HCT116 (cell line): ENCODE data around the gene CGAS. TPM values are rescaled to one million over a fixed set of nuclear protein-coding genes. Genes with fewer than 3 reads are reported as not detected.
A peak's percentile ranks its signal among the peaks of the same experiment; 100 is the strongest.

ENCODE experiments used
- ATAC-seq: fragments of 200-7000 bp; cut with Tn5 transposase; 2 replicates; pipeline ENCODE4 v1.9.1; 2020; ENCODE audit warnings: mild to moderate bottlenecking, moderate library complexity
- BruUV-seq: library from RNA; stranded (reverse); fragments of 400-500 nt; replicated peaks from 2 replicates; lab custom pipeline; 2021; lab: Mats Ljungman, UMichigan
- CTCF ChIA-PET: fragments of 300-600 bp; sonication (Branson Sonifier 250); formaldehyde crosslinking; loops from one replicate; lab custom pipeline; 2021; ENCODE audit warnings: antibody characterized with exemption; lab: Charles Lee
- POLR2A ChIA-PET: fragments of 300-600, 350-600 bp; sonication (Branson Sonifier 250); formaldehyde crosslinking; loops from one replicate; lab custom pipeline; 2021; ENCODE audit warnings: antibody characterized with exemption; lab: Charles Lee
- RAD21 ChIA-PET, 2 experiments: fragments of 300-600 bp; sonication (Branson Sonifier 250); formaldehyde crosslinking; loops; one replicate each; lab custom pipeline; 2023; ENCODE audit warnings: low total read pairs in 2 of 2; ENCODE audit not compliant: uncharacterized antibody in 2 of 2, unreplicated experiment in 2 of 2, low non-redundant PET in 1 of 2; lab: Charles Lee
- DNase-seq: peaks from one replicate; pipeline ENCODE4 v3.0.0-alpha.2; 2010; ENCODE audit warnings: low read depth, low spot score
- H2AFZ ChIP-seq: fragments of 200-600 bp; shearing (Covaris generic), sonication (generic); 2 replicates; pipeline ENCODE4 v1.6.1; 2017; ENCODE audit warnings: low read depth, mixed run types, mixed read lengths, antibody characterized with exemption, low read length; ENCODE audit not compliant: poor library complexity, severe bottlenecking
- H3K27ac ChIP-seq: 2 replicates; pipeline ENCODE4 v1.5.1; 2012; ENCODE audit warnings: low read depth, low read length
- H3K27me3 ChIP-seq: fragments of 200-600 bp; sonication (generic); 2 replicates; pipeline ENCODE4 v1.6.1; 2016; ENCODE audit warnings: mixed run types, low read length, mixed read lengths; ENCODE audit not compliant: insufficient read depth
- H3K36me3 ChIP-seq, 2 experiments: fragments of 200-500 bp in 1 of 2; fragments of 200-600 bp in 1 of 2; sonication (Bioruptor generic) in 1 of 2; sonication (generic) in 1 of 2; 2 replicates each; pipeline versions ENCODE4 v1.5.1 to v1.6.1; 2014 to 2016; ENCODE audit warnings: low read length in 2 of 2, inconsistent platforms in 1 of 2, mixed read lengths in 1 of 2, mixed run types in 1 of 2; ENCODE audit not compliant: insufficient read depth in 2 of 2, control insufficient read depth in 1 of 2
- H3K4me1 ChIP-seq, 2 experiments: fragments of 200-600 bp in 1 of 2; sonication (generic) in 1 of 2; 2 replicates each; pipeline versions ENCODE4 v1.5.1 to v1.6.1; 2012 to 2017; ENCODE audit warnings: low read length in 2 of 2, inconsistent platforms in 1 of 2, mild to moderate bottlenecking in 1 of 2, mixed read lengths in 1 of 2, mixed run types in 1 of 2, moderate library complexity in 1 of 2; ENCODE audit not compliant: insufficient read depth in 2 of 2, control insufficient read depth in 1 of 2
- H3K4me2 ChIP-seq: fragments of 200-600 bp; sonication (generic); 2 replicates; pipeline ENCODE4 v1.6.1; 2017; ENCODE audit warnings: mixed run types, low read length, mixed read lengths
- H3K4me3 ChIP-seq, 2 experiments: fragments of 200-600 bp in 1 of 2; sonication (generic) in 1 of 2; replicated peaks in 1 of 2; 2 replicates each; pipeline ENCODE4 v1.5.1; 2011 to 2016; ENCODE audit warnings: low read length in 2 of 2, control low read depth in 1 of 2, low read depth in 1 of 2, mild to moderate bottlenecking in 1 of 2, mixed read lengths in 1 of 2, mixed run types in 1 of 2
- H3K79me2 ChIP-seq: fragments of 200-600 bp; sonication (generic); 2 replicates; pipeline ENCODE4 v1.6.1; 2017; ENCODE audit warnings: mild to moderate bottlenecking, mixed run types, low read length, moderate library complexity, mixed read lengths; ENCODE audit not compliant: insufficient read depth
- H3K9ac ChIP-seq: fragments of 200-600 bp; sonication (generic); 2 replicates; pipeline ENCODE4 v1.6.1; 2016; ENCODE audit warnings: low read length, mixed read lengths
- H3K9me2 ChIP-seq: fragments of 200-600 bp; sonication (generic), shearing (Covaris generic); 2 replicates; pipeline ENCODE4 v1.6.1; 2017; ENCODE audit warnings: mixed run types, mild to moderate bottlenecking, moderate library complexity; ENCODE audit not compliant: insufficient read depth
- H3K9me3 ChIP-seq, 2 experiments: fragments of 200-500 bp in 1 of 2; fragments of 200-600 bp in 1 of 2; sonication (Bioruptor generic) in 1 of 2; sonication (generic) in 1 of 2; 2 replicates each; pipeline ENCODE4 v1.6.1; 2014 to 2017; ENCODE audit warnings: low read length in 2 of 2, mixed read lengths in 2 of 2, inconsistent platforms in 1 of 2, low read depth in 1 of 2, mild to moderate bottlenecking in 1 of 2, mixed run types in 1 of 2, moderate library complexity in 1 of 2; ENCODE audit not compliant: control insufficient read depth in 1 of 2, insufficient read depth in 1 of 2
- H4K20me1 ChIP-seq: fragments of 200-600 bp; sonication (generic), shearing (Covaris generic); 2 replicates; pipeline ENCODE4 v1.6.1; 2017; ENCODE audit warnings: mixed run types, mild to moderate bottlenecking, moderate library complexity; ENCODE audit not compliant: insufficient read depth
- ATF3 ChIP-seq: IDR thresholded peaks from 2 replicates; pipeline ENCODE4 v1.6.1; 2012
- CEBPB ChIP-seq: IDR thresholded peaks from 2 replicates; pipeline ENCODE4 v1.6.1; 2012; ENCODE audit warnings: low read depth
- CTCF ChIP-seq, 3 experiments: fragments of 200-600 bp in 1 of 3; sonication (generic) in 1 of 3; IDR thresholded peaks in 2 of 3; conservative IDR thresholded peaks in 1 of 3; 2 replicates each; pipeline ENCODE4 v1.5.1; 2012 to 2017; ENCODE audit warnings: low read depth in 2 of 3, low read length in 2 of 3, antibody characterized with exemption in 1 of 3, borderline replicate concordance in 1 of 3, control low read depth in 1 of 3, mild to moderate bottlenecking in 1 of 3, mixed read lengths in 1 of 3, mixed run types in 1 of 3, moderate library complexity in 1 of 3; ENCODE audit not compliant: insufficient read depth in 1 of 3
- EZH2phosphoT487 ChIP-seq: fragments of 200-600 bp; IDR thresholded peaks from 2 replicates; pipeline ENCODE4 v1.6.1; 2018; ENCODE audit warnings: antibody characterized with exemption, borderline replicate concordance
- FOSL1 ChIP-seq: IDR thresholded peaks from 2 replicates; pipeline ENCODE4 v1.6.1; 2012; ENCODE audit warnings: low read depth
- JUND ChIP-seq: IDR thresholded peaks from 2 replicates; pipeline ENCODE4 v1.6.1; 2012
- POLR2AphosphoS5 ChIP-seq: IDR thresholded peaks from 2 replicates; pipeline ENCODE4 v1.6.1; 2011; ENCODE audit warnings: mild to moderate bottlenecking, low read depth, low read length, moderate library complexity
- RAD21 ChIP-seq: IDR thresholded peaks from 2 replicates; pipeline ENCODE4 v1.6.1; 2012; ENCODE audit warnings: low read depth, mild to moderate bottlenecking
- SIN3A ChIP-seq: IDR thresholded peaks from 2 replicates; pipeline ENCODE4 v1.6.1; 2012; ENCODE audit warnings: low read depth
- SP1 ChIP-seq: IDR thresholded peaks from 2 replicates; pipeline ENCODE4 v1.6.1; 2012; ENCODE audit warnings: low read depth
- SRF ChIP-seq: IDR thresholded peaks from 2 replicates; pipeline ENCODE4 v1.6.1; 2012; ENCODE audit warnings: low read depth
- ZBTB33 ChIP-seq: IDR thresholded peaks from 2 replicates; pipeline ENCODE4 v1.6.1; 2011; ENCODE audit warnings: mild to moderate bottlenecking, low read length, moderate library complexity; ENCODE audit not compliant: insufficient replicate concordance; ENCODE audit errors: extremely low read depth
- intact Hi-C: fragments of 100-400 bp; cut with micrococcal nuclease; formaldehyde crosslinking; loops from 2 replicates; pipeline ENCODE4 v1.10.0; 2022
- total RNA-seq: library from RNA; stranded (reverse); gene quantifications from one replicate; pipeline ENCODE4 v1.2.1, GENCODE V29; 2021; ENCODE audit not compliant: unreplicated experiment
- TF ChIP-seq, protein P1 (sequence below): IDR thresholded peaks from 2 replicates; pipeline ENCODE4 v1.6.1; 2012; ENCODE audit warnings: low read depth

Gene CGAS
- total RNA-seq, 1 experiment from 2014 or later, result 0.27 TPM

- TF ChIP-seq ZBTB33 (no peak), RAD21 (peak; percentile 84), SP1 (peak; percentile 48; the same call in 1 of the 2 replicates)
These were observed 63.1 kb downstream of the CGAS start (continued) for GRCh38 chr6:73388800-73389512.

- H3K4me2 ChIP-seq, result peak overlapping the region; percentile 96
- POLR2A ChIA-PET, result interaction anchor here (1.0 to 1.5 kb wide), 6 partner anchors 11 to 264 kb away, joined by 3 to 10 read pairs (median 4); partner anchors contain the start of gene MTO1
- BruUV-seq, result no TSS peak
- H2AFZ ChIP-seq, result no peak overlapping the region
- no peaks in the 10 kb centered on the region for H3K9me3 ChIP-seq
- no peaks in the 10 kb centered on the region for H3K36me3 ChIP-seq
- H3K79me2 ChIP-seq, result no peaks in the 10 kb centered on the region
- RAD21 ChIA-PET, result interaction anchor here in 1 of 2 experiments (0.6 kb wide), 1 partner anchor 99 kb away, joined by 6 read pairs; no protein-coding TSS in a partner anchor
- no peaks in the 10 kb centered on the region for H3K9me2 ChIP-seq
- intact Hi-C loops, result loop anchor here (2.0 kb wide), 1 partner anchor 266 kb away; no protein-coding TSS in a partner anchor
- no peaks in the 10 kb centered on the region for H4K20me1 ChIP-seq
- H3K9ac ChIP-seq, result peak overlapping the region; percentile 74
- DNase-seq, result no peak
- H3K27ac ChIP-seq, result peak overlapping the region; percentile 90
- peak; percentile 30 for ATAC-seq
- H3K27me3 ChIP-seq, result no peaks in the 10 kb centered on the region
- H3K4me1 ChIP-seq, result peaks cover 19 to 37% of the 10 kb centered on the region in 2 experiments
- peak overlapping the region; percentile 52 to 66 for H3K4me3 ChIP-seq
- CTCF ChIA-PET, result interaction anchor here (0.6 to 1.8 kb wide), 8 partner anchors 11 to 264 kb away, joined by 3 to 14 read pairs (median 4); no protein-coding TSS in a partner anchor
- TF ChIP-seq EZH2phosphoT487, result no peak
- no peak for TF ChIP-seq JUND
- no peak for TF ChIP-seq SIN3A
- no peak for TF ChIP-seq CTCF (IDR thresholded peaks at IDR 0.05 in 2 of 3, conservative IDR thresholded peaks at IDR 0.05 in 1 of 3; ENCODE audit: borderline replicate concordance in 1 of 3, insufficient read depth in 1 of 3, low read depth in 2 of 3, low read length in 2 of 3)
- TF ChIP-seq CEBPB, result no peak
- TF ChIP-seq POLR2AphosphoS5, result no peak
- TF ChIP-seq SRF, result no peak
- TF ChIP-seq FOSL1, result no peak
- TF ChIP-seq SP1, result no peak
- no peak for TF ChIP-seq ZBTB33
- TF ChIP-seq, protein P1, sequence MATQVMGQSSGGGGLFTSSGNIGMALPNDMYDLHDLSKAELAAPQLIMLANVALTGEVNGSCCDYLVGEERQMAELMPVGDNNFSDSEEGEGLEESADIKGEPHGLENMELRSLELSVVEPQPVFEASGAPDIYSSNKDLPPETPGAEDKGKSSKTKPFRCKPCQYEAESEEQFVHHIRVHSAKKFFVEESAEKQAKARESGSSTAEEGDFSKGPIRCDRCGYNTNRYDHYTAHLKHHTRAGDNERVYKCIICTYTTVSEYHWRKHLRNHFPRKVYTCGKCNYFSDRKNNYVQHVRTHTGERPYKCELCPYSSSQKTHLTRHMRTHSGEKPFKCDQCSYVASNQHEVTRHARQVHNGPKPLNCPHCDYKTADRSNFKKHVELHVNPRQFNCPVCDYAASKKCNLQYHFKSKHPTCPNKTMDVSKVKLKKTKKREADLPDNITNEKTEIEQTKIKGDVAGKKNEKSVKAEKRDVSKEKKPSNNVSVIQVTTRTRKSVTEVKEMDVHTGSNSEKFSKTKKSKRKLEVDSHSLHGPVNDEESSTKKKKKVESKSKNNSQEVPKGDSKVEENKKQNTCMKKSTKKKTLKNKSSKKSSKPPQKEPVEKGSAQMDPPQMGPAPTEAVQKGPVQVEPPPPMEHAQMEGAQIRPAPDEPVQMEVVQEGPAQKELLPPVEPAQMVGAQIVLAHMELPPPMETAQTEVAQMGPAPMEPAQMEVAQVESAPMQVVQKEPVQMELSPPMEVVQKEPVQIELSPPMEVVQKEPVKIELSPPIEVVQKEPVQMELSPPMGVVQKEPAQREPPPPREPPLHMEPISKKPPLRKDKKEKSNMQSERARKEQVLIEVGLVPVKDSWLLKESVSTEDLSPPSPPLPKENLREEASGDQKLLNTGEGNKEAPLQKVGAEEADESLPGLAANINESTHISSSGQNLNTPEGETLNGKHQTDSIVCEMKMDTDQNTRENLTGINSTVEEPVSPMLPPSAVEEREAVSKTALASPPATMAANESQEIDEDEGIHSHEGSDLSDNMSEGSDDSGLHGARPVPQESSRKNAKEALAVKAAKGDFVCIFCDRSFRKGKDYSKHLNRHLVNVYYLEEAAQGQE, result no peak
- no peak for TF ChIP-seq ATF3
These were observed 63.7 kb downstream of the CGAS start for GRCh38 chr6:73388433-73388799.
